ENCODE data around the gene FEV. TPM values are rescaled to one million over a fixed set of nuclear protein-coding genes. Genes with fewer than 3 reads are reported as not detected.

The FEV gene
- polyA plus RNA-seq, 2 of the 4 experiments (the other 2 are of a cell fraction): not detected

GRCh38 chr2:219027511-219028055 is 42.6 kb upstream of the FEV start:
- 72% methylated on average over 22 of the region's 22 CpGs for WGBS (ENCODE audit: missing lambda C conversion rate)
- no peak overlapping the region for H3K4me3 ChIP-seq
- ChIA-PET CTCF (interaction anchor here (0.6 to 12.4 kb wide), 15 partner anchors 7 to 140 kb away, joined by 3 to 173 read pairs (median 21); partner anchors contain the start of genes CFAP65, CRYBA2, IHH and NHEJ1), POLR2A (no interaction called here)
- ATAC-seq (no peak), DNase-seq (ENCODE audit: low read depth in 1 of 2, low spot score in 1 of 2) (no peak), FAIRE-seq (no peak)
- no peak for TF ChIP-seq BHLHE40 (IDR thresholded peaks at IDR 0.05; ENCODE audit: low read depth, low read length)
- TF ChIP-seq MAFK (IDR thresholded peaks at IDR 0.05; ENCODE audit: partially characterized antibody): no peak
- TF ChIP-seq HEYL (CRISPR knock-in tag; IDR thresholded peaks at IDR 0.05): no peak
- no peak for TF ChIP-seq HOXB13 (CRISPR knock-in tag; IDR thresholded peaks at IDR 0.05; ENCODE audit: low read depth)
- TF ChIP-seq JUN (IDR thresholded peaks at IDR 0.05): no peak
- no peak for TF ChIP-seq POLR2AphosphoS2 (conservative IDR thresholded peaks at IDR 0.05; ENCODE audit: low read length)
- H3K4me2 ChIP-seq: no peak overlapping the region
- no peaks in the 10 kb centered on the region for H3K9me3 ChIP-seq
- H3K4me1 ChIP-seq: no peaks in the 10 kb centered on the region
- H3K27ac ChIP-seq: no peak overlapping the region

GRCh38 chr2:219026946-219027345 is 42.0 kb upstream of the FEV start:
- 34% methylated on average over 7 of the region's 7 CpGs for WGBS (ENCODE audit: missing lambda C conversion rate)
- no peak for DNase-seq (ENCODE audit: low read depth in 1 of 2, low spot score in 1 of 2)

GRCh38 chr2:219025637-219026585 is 40.9 kb upstream of the FEV start:
- POLR2A ChIA-PET: no interaction called here
- H3K4me1 ChIP-seq: no peaks in the 10 kb centered on the region
- WGBS (ENCODE audit: missing lambda C conversion rate): 56% methylated on average over 15 of the region's 18 CpGs
- FAIRE-seq: no peak
- no peak overlapping the region for H3K4me3 ChIP-seq
- H3K27ac ChIP-seq: no peak overlapping the region
- CTCF ChIA-PET: interaction anchor here (1.3 to 12.4 kb wide), 8 partner anchors 15 to 131 kb away, joined by 7 to 173 read pairs (median 64); partner anchors contain the start of genes CFAP65, IHH and NHEJ1
- ATAC-seq: no peak
- H3K4me2 ChIP-seq: no peak overlapping the region
- TF ChIP-seq CTCF (IDR thresholded peaks at IDR 0.05): no peak
- no peak for TF ChIP-seq CHD2 (IDR thresholded peaks at IDR 0.05; ENCODE audit: low read length, partially characterized antibody)
- TF ChIP-seq TP53 (CRISPR knock-in tag; IDR thresholded peaks at IDR 0.05): no peak
- no peak for TF ChIP-seq HOXA7 (CRISPR knock-in tag; IDR thresholded peaks at IDR 0.05)
- no peak for TF ChIP-seq CBX2 (IDR thresholded peaks at IDR 0.05; ENCODE audit: borderline replicate concordance, low read depth)
- TF ChIP-seq ZNF302 (CRISPR knock-in tag; IDR thresholded peaks at IDR 0.05): no peak
- TF ChIP-seq POLR2AphosphoS2 (conservative IDR thresholded peaks at IDR 0.05; ENCODE audit: low read length): no peak
- no peak for DNase-seq (ENCODE audit: low read depth in 1 of 2, low spot score in 1 of 2)
- H3K9me3 ChIP-seq: no peaks in the 10 kb centered on the region

More at GRCh38 chr2:219026946-219027345, 42.0 kb upstream of the FEV start:
- CTCF ChIA-PET: interaction anchor here (0.6 to 12.4 kb wide), 11 partner anchors 16 to 130 kb away, joined by 3 to 173 read pairs (median 44); partner anchors contain the start of genes CFAP65, CRYBA2, IHH and NHEJ1
- no peak overlapping the region for H3K4me3 ChIP-seq
- no peak for TF ChIP-seq BHLHE40 (IDR thresholded peaks at IDR 0.05; ENCODE audit: low read depth, low read length)
- TF ChIP-seq NR3C1 (IDR thresholded peaks at IDR 0.05): no peak
- no peak for TF ChIP-seq USF2 (IDR thresholded peaks at IDR 0.05)
- TF ChIP-seq ZSCAN20 (CRISPR knock-in tag; IDR thresholded peaks at IDR 0.05): no peak
- TF ChIP-seq RNF2 (IDR thresholded peaks at IDR 0.05; ENCODE audit: borderline replicate concordance, low read depth): no peak
- no peak for TF ChIP-seq POLR2A (IDR thresholded peaks at IDR 0.05; ENCODE audit: low read length)
- TF ChIP-seq ELK1 (IDR thresholded peaks at IDR 0.05; ENCODE audit: low read depth, low read length): no peak
- no peak for TF ChIP-seq BCL3 (IDR thresholded peaks at IDR 0.05)
- TF ChIP-seq HDAC2 (IDR thresholded peaks at IDR 0.05): no peak
- TF ChIP-seq MAFK (IDR thresholded peaks at IDR 0.05; ENCODE audit: partially characterized antibody): no peak
- TF ChIP-seq RAD21 (conservative IDR thresholded peaks at IDR 0.05 in 1 of 2, IDR thresholded peaks at IDR 0.05 in 1 of 2): no peak
- no peak for FAIRE-seq
- no peaks in the 10 kb centered on the region for H3K4me1 ChIP-seq
- no peak for ATAC-seq
- H3K9me3 ChIP-seq: no peaks in the 10 kb centered on the region
- POLR2A ChIA-PET: no interaction called here
- no peak overlapping the region for H3K4me2 ChIP-seq
- H3K27ac ChIP-seq: no peak overlapping the region

Measured in A549 (cell line).